IMR-90 (cell line): ENCODE results near the gene GMPR. TPM values are rescaled to one million over a fixed set of nuclear protein-coding genes. Genes with fewer than 3 reads are reported as not detected.

Experiments used
- ATAC-seq: fragments of 200-7000 bp; cut with Tn5 transposase; 2 replicates; pipeline ENCODE4 v1.9.1; 2020; ENCODE audit warnings: low read depth, mild to moderate bottlenecking, moderate library complexity
- BruUV-seq: library from RNA; stranded (reverse); fragments of 400-500 nt; replicated peaks from 2 replicates; lab custom pipeline; 2021; lab: Mats Ljungman, UMichigan
- CTCF ChIA-PET: fragments of 300-600 bp; formaldehyde crosslinking; extraction: SDS; loops from one replicate; lab custom pipeline; 2021; ENCODE audit warnings: antibody characterized with exemption; lab: Yijun Ruan, JAX
- POLR2A ChIA-PET: fragments of 300-600 bp; sonication (Branson Sonifier 250); formaldehyde crosslinking; loops from one replicate; lab custom pipeline; 2022; ENCODE audit warnings: antibody characterized with exemption; ENCODE audit not compliant: unreplicated experiment; lab: Charles Lee
- DNase-seq: peaks from one replicate; pipeline ENCODE4 v3.0.0; 2013
- H2AFZ ChIP-seq: replicated peaks from 2 replicates; pipeline ENCODE3; 2013; ENCODE audit warnings: low read length, mild to moderate bottlenecking; ENCODE audit not compliant: poor library complexity
- H2AK5ac ChIP-seq: 2 replicates; pipeline ENCODE4 v1.6.1; 2013; ENCODE audit warnings: low read depth, low read length, inconsistent platforms
- H2AK9ac ChIP-seq: replicated peaks from 2 replicates; pipeline ENCODE3; 2013; ENCODE audit warnings: mild to moderate bottlenecking, low read depth, low read length, moderate library complexity; ENCODE audit not compliant: poor library complexity
- H2BK120ac ChIP-seq: 2 replicates; pipeline ENCODE4 v1.6.1; 2013; ENCODE audit warnings: low read depth, low read length, inconsistent platforms
- H2BK15ac ChIP-seq: 3 replicates; pipeline ENCODE4 v1.6.1; 2013; ENCODE audit warnings: low read depth, low read length, inconsistent platforms
- H2BK20ac ChIP-seq: 2 replicates; pipeline ENCODE4 v1.6.1; 2013; ENCODE audit warnings: low read depth, mild to moderate bottlenecking, inconsistent platforms, low read length, moderate library complexity
- H2BK5ac ChIP-seq: 2 replicates; pipeline ENCODE4 v1.6.1; 2013; ENCODE audit warnings: mild to moderate bottlenecking, low read depth, low read length, inconsistent platforms; ENCODE audit not compliant: poor library complexity, severe bottlenecking
- H3K14ac ChIP-seq: replicated peaks from 2 replicates; pipeline ENCODE4 v1.6.1; 2013; ENCODE audit warnings: low read depth, low read length, inconsistent platforms
- H3K18ac ChIP-seq: 2 replicates; pipeline ENCODE4 v1.6.1; 2013; ENCODE audit warnings: low read depth, low read length, control low read depth
- H3K23ac ChIP-seq: 2 replicates; pipeline ENCODE4 v1.6.1; 2013; ENCODE audit warnings: low read depth, low read length, inconsistent platforms
- H3K27ac ChIP-seq: 2 replicates; pipeline ENCODE4 v1.5.1; 2013; ENCODE audit warnings: mild to moderate bottlenecking, control low read depth, low read length; ENCODE audit not compliant: insufficient read depth
- H3K27me3 ChIP-seq: 2 replicates; pipeline ENCODE4 v1.6.1; 2013; ENCODE audit warnings: low read length; ENCODE audit not compliant: control insufficient read depth, insufficient read depth
- H3K36me3 ChIP-seq: 2 replicates; pipeline ENCODE4 v1.6.1; 2013; ENCODE audit warnings: low read length, mixed read lengths; ENCODE audit not compliant: control insufficient read depth, insufficient read depth
- H3K4ac ChIP-seq: 2 replicates; pipeline ENCODE4 v1.6.1; 2013; ENCODE audit warnings: low read depth, low read length, inconsistent platforms
- H3K4me1 ChIP-seq: 2 replicates; pipeline ENCODE4 v1.6.1; 2013; ENCODE audit warnings: low read length, mixed read lengths; ENCODE audit not compliant: control insufficient read depth, insufficient read depth
- H3K4me2 ChIP-seq: 2 replicates; pipeline ENCODE4 v1.6.1; 2013; ENCODE audit warnings: low read depth, mild to moderate bottlenecking, control low read depth, low read length, moderate library complexity
- H3K4me3 ChIP-seq: 2 replicates; pipeline ENCODE4 v1.5.1; 2013; ENCODE audit warnings: low read depth, mild to moderate bottlenecking, control low read depth, low read length, moderate library complexity; ENCODE audit not compliant: insufficient read depth
- H3K56ac ChIP-seq: 2 replicates; pipeline ENCODE4 v1.6.1; 2013; ENCODE audit warnings: low read length, inconsistent platforms; ENCODE audit not compliant: insufficient read depth; ENCODE audit errors: extremely low read depth
- H3K79me1 ChIP-seq, 2 experiments: 2 replicates each; pipeline ENCODE4 v1.6.1; 2013; ENCODE audit warnings: low read length in 2 of 2, inconsistent platforms in 1 of 2, low read depth in 1 of 2
- H3K9ac ChIP-seq: 2 replicates; pipeline ENCODE4 v1.6.1; 2013; ENCODE audit warnings: low read depth, low read length, control low read depth
- H3K9me1 ChIP-seq: 2 replicates; pipeline ENCODE4 v1.6.1; 2013; ENCODE audit warnings: low read length, inconsistent platforms; ENCODE audit not compliant: insufficient read depth
- H3K9me3 ChIP-seq: 2 replicates; pipeline ENCODE4 v1.6.1; 2013; ENCODE audit warnings: low read length; ENCODE audit not compliant: control insufficient read depth, insufficient read depth
- H4K20me1 ChIP-seq: 2 replicates; pipeline ENCODE4 v1.6.1; 2013; ENCODE audit warnings: low read length, inconsistent platforms; ENCODE audit not compliant: insufficient read depth
- H4K5ac ChIP-seq: 2 replicates; pipeline ENCODE4 v1.6.1; 2013; ENCODE audit warnings: mild to moderate bottlenecking, low read depth, low read length, control low read depth
- H4K8ac ChIP-seq, 2 experiments: 2 replicates each; pipeline ENCODE4 v1.6.1; 2013; ENCODE audit warnings: low read depth in 2 of 2, low read length in 2 of 2, control low read depth in 1 of 2, inconsistent platforms in 1 of 2
- H4K91ac ChIP-seq: 2 replicates; pipeline ENCODE4 v1.6.1; 2013; ENCODE audit warnings: low read depth, low read length, inconsistent platforms; ENCODE audit not compliant: insufficient read depth
- MXI1 ChIP-seq: IDR thresholded peaks from 2 replicates; pipeline ENCODE4 v1.6.1; 2012; ENCODE audit warnings: low read depth, mild to moderate bottlenecking, low read length, moderate library complexity, borderline replicate concordance
- NFE2L2 ChIP-seq: fragments of 150-350 bp; IDR thresholded peaks from 2 replicates; pipeline ENCODE4 v1.6.1; 2016; ENCODE audit warnings: low read depth, mild to moderate bottlenecking, low read length
- RAD21 ChIP-seq: IDR thresholded peaks from 2 replicates; pipeline ENCODE4 v1.6.1; 2012; ENCODE audit warnings: low read length, improper control_type of control experiment
- WGBS, 2 experiments: methylation state at CpG; one replicate each; pipeline versions ENCODE4 v1.1.5 to v1.1.7; 2013; ENCODE audit warnings: missing lambda C conversion rate in 2 of 2; ENCODE audit not compliant: insufficient read length in 1 of 2; ENCODE audit errors: extremely low coverage in 2 of 2; 5-methylcytosine and 5-hydroxymethylcytosine counted together
- dilution Hi-C: fragments of 300-500 bp; cut with HindIII; formaldehyde crosslinking; loops from one replicate; pipeline ENCODE4 v1.14.3; 2018; ENCODE audit warnings: low sequenced_read_pairs; ENCODE audit not compliant: unreplicated experiment
- in situ Hi-C: fragments of 300-500 bp; cut with MboI; formaldehyde crosslinking; loops from 3 replicates; pipeline ENCODE4 v1.14.3; 2019; ENCODE audit warnings: low sequenced_read_pairs, inconsistent platforms, mixed read lengths
- intact Hi-C: fragments of 100-400 bp; cut with micrococcal nuclease; formaldehyde crosslinking; loops from 2 replicates; pipeline ENCODE4 v1.10.0; 2022
- polyA plus RNA-seq, 3 experiments: library from polyadenylated mRNA; depleted of rRNA; stranded (reverse); fragments of >200 nt; gene quantifications; 2 replicates each; pipeline ENCODE4 v1.2.3, GENCODE V29; 2012; ENCODE audit warnings: low replicate concordance in 1 of 3
- total RNA-seq: library from RNA; depleted of rRNA; stranded (reverse); fragments of >200 nt; gene quantifications from 2 replicates; pipeline ENCODE4 v1.2.3, GENCODE V29; 2012

The GMPR gene
- total and polyA plus RNA-seq, 2 of the 4 experiments (the other 2 are of a cell fraction), result 6.3 to 8.6 TPM

GRCh38 chr6:16326971-16327776 lies 88.8 kb downstream of the GMPR start:
- Histone ChIP-seq H3K23ac (no peak overlapping the region), H2BK20ac (no peak overlapping the region), H3K4me2 (no peak overlapping the region), H4K5ac (no peak overlapping the region), H4K20me1 (peaks cover 8% of the 10 kb centered on the region; the same call in 1 of the 2 replicates), H3K9ac (no peak overlapping the region), H2AFZ (no peak overlapping the region), H3K27me3 (no peaks in the 10 kb centered on the region), H2BK5ac (no peak overlapping the region), H3K4ac (no peak overlapping the region), H3K9me3 (no peaks in the 10 kb centered on the region), H3K36me3 (peaks cover 19% of the 10 kb centered on the region), H3K79me1 (peaks cover under 1 to 6% of the 10 kb centered on the region in 2 experiments; a peak in 1 of 4 replicates), H2BK15ac (no peak overlapping the region), H3K9me1 (peaks cover 2% of the 10 kb centered on the region; the same call in 1 of the 2 replicates), H2AK9ac (no peak overlapping the region), H4K8ac (no peak overlapping the region), H3K4me3 (no peak overlapping the region), H2AK5ac (no peak overlapping the region), H2BK120ac (no peak overlapping the region), H3K14ac (no peak overlapping the region), H3K18ac (no peak overlapping the region), H3K56ac (no peak overlapping the region), H3K4me1 (peaks cover 4% of the 10 kb centered on the region), H4K91ac (no peak overlapping the region), H3K27ac (no peak overlapping the region)
- ATAC-seq (no peak), DNase-seq (no peak)
- no TSS peak for BruUV-seq
- in situ Hi-C loops, result no loop called here
- intact Hi-C loops, result no loop called here
- TF ChIP-seq RAD21, result no peak
- no peak for TF ChIP-seq NFE2L2
- no peak for TF ChIP-seq MXI1
- 95% methylated on average over 28 of the region's 43 CpGs; no CpG with 5 or more reads in 1 of the 2 experiments for WGBS, 2 experiments
- CTCF ChIA-PET, result no interaction called here
- dilution Hi-C loops, result no loop called here
- POLR2A ChIA-PET, result no interaction called here
